Superior temporal gyrus (tissue), 1 donor: ENCODE measurements around the gene FOXP3.

Experiments used
- DNase-seq: peaks from one replicate; pipeline ENCODE4 v3.0.0-alpha.2; 2016; ENCODE audit errors: extremely low spot score

Gene FOXP3

GRCh38 chrX:49276207-49276606 lies 11.7 kb upstream of the FOXP3 start:
- DNase-seq, result no peak

- no peak for DNase-seq
Observed at GRCh38 chrX:49273181-49273727, 8.7 kb upstream of the FOXP3 start.

- DNase-seq, result no peak
Observed at GRCh38 chrX:49272421-49272820, 7.9 kb upstream of the FOXP3 start.

- DNase-seq, result no peak
Observed at GRCh38 chrX:49271341-49271740, 6.8 kb upstream of the FOXP3 start.

GRCh38 chrX:49270249-49270921 lies 5.9 kb upstream of the FOXP3 start:
- DNase-seq, result no peak

GRCh38 chrX:49269767-49270248 lies 5.3 kb upstream of the FOXP3 start, which contains the start of gene PPP1R3F:
TSS of gene PPP1R3F (plus strand) at chrX:49269793. CDS start at chrX:49269870, 77 bp downstream.
- DNase-seq, result no peak

GRCh38 chrX:49269010-49269766 lies 4.7 kb upstream of the FOXP3 start:
- peak; percentile 97 for DNase-seq

- DNase-seq, result no peak
Observed at GRCh38 chrX:49268702-49269009, 4.1 kb upstream of the FOXP3 start.

GRCh38 chrX:49266523-49267445 lies 2.3 kb upstream of the FOXP3 start:
- no peak for DNase-seq

- no peak for DNase-seq
Observed at GRCh38 chrX:49263631-49264030, 879 bp downstream of the FOXP3 start.

GRCh38 chrX:49262603-49263002 lies 1.9 kb downstream of the FOXP3 start:
- no peak for DNase-seq

GRCh38 chrX:49260221-49260985 lies 4.1 kb downstream of the FOXP3 start:
- no peak for DNase-seq

GRCh38 chrX:49258749-49259124 lies 5.8 kb downstream of the FOXP3 start:
- no peak for DNase-seq

- no peak for DNase-seq
Observed at GRCh38 chrX:49257846-49258748, 6.4 kb downstream of the FOXP3 start.

- no peak for DNase-seq
Observed at GRCh38 chrX:49257074-49257790, 7.3 kb downstream of the FOXP3 start.

- DNase-seq, result no peak
Observed at GRCh38 chrX:49256268-49256995, 8.1 kb downstream of the FOXP3 start.

- no peak for DNase-seq
Observed at GRCh38 chrX:49254639-49255038, 9.9 kb downstream of the FOXP3 start.

GRCh38 chrX:49251325-49251724 lies 13.2 kb downstream of the FOXP3 start:
- no peak for DNase-seq

GRCh38 chrX:49250578-49250977 lies 13.9 kb downstream of the FOXP3 start:
- no peak for DNase-seq
